GM18499 (cell line): ENCODE results near the gene RAB10.

Experiments used
- ATAC-seq: cut with Tn5 transposase; IDR thresholded peaks from one replicate; pipeline ENCODE4 v1.9.1; 2021; ENCODE audit warnings: moderate number of reproducible peaks; ENCODE audit not compliant: insufficient read depth, unreplicated experiment

The RAB10 gene

DNA sequence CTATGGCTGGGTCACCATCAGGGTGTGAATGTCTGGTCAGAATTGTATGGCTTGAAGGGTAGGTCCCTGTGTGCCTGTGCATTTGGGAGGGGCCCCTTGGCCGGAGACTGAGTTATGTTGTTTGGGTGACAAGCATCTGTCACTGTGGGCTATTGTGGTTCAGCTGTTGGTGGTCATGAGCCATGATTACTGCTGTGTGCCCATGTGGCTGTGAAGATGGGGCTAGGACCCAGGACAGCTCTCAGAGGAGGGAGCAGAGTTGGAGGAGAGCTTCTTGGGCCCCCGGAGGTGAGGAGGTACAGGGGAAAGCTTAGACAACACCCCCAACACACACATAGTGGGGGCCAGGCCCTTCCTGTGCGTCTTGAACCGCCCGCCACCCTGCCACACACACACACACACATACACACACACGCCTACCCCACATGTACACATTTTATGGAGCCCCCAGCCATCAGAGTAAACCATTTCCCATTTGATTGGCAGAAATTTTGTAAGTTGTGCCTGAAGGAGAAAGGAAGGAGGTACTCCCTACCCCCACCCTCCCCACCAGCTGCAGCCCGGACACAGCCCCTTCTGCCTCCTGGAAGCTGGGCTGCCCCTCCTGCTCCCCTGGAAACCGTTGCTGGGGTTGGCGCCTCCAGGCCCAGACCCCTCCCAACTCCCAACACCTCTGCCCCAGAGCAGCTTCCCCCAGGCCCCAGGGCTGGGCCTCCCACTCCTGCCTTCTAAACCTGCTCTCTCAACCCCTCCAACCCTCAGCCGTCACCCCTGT, 141.0 kb downstream of the RAB10 start:
- no peak for ATAC-seq

DNA sequence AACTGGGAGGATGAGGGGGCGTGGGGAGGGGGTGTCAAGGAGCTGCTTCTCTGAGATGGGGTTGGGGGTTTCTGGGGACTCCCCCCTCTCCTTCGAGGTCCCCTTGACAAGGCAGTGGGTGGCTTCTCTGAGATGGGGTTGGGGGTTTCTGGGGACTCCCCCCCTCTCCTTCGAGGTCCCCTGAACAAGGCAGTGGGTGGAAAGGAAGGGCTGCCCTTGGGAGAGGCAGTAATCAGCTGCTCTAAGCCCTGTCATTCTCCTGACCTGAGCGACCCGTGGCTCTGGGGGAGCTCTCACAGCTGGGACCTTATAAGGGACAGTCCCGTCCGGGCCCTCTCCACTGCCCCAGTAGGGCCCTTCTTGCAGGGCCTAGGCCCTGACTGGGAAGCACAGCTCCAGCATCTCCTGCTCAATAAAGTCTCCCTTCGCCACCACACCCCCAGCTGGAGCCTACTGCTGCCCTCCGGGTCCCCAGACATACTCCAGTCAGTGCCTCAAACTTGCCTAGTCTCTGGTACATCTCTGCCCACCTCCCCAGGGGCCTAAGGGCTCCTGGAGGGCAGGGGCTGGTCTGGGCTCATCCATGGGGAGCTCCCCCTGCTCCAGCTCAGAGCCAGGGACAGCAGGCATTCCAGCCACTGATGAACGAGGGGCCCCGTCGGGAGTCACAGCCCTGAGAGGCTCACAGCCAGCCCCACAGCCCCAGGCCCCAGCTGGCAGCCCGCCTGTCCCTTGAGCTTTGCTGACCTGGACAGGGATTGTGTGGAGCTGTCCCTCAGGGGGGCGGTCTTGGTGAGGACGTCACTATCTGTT, 141.8 kb downstream of the RAB10 start:
- ATAC-seq = no peak

DNA sequence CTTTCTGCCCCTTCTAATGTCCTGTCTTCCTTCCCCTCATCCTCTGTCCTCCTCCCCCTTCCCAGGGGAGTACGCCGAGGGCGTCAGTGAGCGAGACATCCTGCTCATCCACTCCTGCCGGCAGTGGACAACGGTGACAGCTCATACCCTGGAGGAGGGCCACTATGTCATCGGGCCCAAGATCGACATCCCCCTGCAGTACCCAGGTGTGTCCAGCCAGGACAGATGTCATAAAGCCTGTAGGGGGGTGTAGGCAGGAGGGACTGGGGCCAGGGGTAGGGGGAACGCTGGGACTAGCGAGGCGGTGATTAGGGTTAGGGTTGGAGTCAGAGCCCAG, 142.4 kb downstream of the RAB10 start:
- no peak for ATAC-seq

DNA sequence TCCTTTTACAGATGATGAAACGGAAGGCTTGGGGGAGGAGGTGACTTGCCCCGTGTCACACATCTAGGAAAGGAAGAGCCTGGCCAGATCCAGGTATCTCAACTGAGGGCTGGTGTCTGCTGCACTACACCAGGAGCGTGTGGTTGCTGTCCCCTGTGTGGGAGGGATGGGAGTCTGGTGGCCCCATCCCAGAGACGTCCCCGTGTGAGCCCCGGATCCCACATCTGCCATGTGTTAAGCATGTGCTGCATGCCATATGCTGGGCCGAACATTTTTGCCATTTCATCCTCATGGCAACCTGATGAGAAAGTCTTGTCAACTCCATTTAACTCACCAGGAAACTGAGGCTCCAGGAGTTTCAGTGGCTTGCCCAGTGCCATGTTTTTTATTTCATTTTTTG, 143.2 kb downstream of the RAB10 start:
- no peak for ATAC-seq

DNA sequence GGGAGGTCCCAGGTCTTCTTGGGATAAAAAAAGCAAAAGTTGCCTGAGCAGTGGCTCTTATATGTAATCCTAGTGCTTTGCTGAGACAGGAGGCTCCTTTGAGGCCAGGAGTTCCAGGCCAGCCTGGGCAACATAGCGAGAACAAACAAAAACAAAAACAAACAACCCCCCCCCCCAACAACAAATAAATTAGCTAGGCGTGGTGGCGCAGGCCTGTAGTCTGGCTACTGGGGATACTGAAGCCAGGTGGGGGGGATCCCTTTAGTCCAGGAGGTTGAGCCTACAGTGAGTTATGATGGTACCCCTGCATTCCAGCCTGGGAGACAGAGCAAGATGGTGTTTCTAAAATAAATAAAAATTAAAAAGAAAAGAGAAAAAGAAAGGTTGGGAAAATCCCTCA, 144.4 kb downstream of the RAB10 start:
- ATAC-seq = no peak

DNA sequence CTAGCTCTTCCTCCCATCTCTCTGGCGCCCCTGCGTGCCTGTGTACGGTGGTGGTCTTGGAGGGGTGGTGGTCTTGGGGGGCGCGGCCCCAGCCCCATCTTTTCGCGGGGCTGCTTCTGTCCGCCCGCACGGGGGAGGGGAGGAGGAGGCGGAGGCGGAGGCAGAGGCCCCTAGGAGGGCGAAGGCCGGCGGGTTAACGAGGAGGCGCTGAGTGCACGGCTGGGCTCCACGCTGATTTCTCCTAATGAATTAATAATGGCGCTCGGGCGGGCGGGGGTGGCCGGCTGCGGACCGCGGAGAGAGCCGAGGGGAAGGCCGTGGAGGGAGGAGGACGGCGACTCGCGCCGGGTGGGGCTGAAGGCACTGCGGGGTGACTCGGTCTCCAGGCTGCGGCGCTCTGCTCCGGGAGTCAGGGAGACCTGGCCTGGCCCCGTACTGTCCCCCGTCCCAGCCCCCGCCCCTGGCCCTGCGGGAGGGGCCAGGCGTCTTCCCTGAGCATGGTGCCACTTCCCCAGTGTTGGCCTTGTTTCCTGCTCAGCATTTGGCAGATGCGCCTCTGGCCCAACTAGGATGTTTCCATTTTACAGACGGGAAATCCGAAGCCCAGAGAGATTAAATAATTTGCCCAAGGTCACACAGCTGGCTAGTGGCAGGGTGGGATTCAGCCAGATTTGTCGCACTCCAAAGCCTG, 145.0 kb downstream of the RAB10 start:
- no peak for ATAC-seq

DNA sequence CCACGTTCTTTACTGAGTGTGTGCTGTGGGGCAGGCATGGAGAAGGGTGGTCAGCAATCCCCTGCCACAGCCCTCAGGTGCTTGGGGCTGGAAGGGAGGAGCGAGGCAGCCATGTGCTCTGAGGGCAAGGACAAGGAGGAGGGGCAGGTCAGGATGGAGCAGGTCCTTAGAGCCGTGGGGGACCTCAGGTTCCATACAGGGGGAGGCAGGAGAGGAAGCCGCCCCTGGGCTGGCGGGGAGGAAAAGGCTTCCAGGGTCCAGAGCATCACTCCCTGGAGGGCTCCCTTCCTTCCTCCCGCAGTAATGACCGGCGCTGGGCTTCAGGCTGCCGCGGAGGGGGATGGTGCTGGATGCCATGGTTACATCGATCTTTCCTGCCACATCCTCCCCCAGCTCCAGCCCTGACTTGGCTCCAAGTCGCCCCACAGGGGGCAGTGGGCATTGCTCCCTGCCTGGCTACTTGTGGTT, 145.6 kb downstream of the RAB10 start:
- ATAC-seq = no peak

DNA sequence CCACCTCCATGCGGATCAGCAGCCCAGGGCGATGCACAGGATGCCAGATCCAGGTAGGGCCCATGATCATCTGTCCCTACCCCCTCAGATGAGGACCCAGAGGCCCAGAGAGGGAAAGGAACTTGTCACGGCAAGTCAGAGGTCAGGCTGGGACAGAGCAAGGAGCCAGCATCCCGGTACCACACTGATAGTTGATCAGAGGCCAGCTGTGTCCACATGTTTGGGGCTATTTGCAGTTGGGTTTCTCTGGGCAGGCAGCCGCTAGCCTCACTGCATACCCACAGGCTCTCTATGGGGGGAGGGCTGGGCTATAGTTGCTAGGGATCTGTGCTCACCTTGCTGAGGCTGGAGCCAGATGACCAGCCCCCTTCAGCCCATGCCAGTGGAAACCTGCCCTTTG, 148.6 kb downstream of the RAB10 start:
- no peak for ATAC-seq

DNA sequence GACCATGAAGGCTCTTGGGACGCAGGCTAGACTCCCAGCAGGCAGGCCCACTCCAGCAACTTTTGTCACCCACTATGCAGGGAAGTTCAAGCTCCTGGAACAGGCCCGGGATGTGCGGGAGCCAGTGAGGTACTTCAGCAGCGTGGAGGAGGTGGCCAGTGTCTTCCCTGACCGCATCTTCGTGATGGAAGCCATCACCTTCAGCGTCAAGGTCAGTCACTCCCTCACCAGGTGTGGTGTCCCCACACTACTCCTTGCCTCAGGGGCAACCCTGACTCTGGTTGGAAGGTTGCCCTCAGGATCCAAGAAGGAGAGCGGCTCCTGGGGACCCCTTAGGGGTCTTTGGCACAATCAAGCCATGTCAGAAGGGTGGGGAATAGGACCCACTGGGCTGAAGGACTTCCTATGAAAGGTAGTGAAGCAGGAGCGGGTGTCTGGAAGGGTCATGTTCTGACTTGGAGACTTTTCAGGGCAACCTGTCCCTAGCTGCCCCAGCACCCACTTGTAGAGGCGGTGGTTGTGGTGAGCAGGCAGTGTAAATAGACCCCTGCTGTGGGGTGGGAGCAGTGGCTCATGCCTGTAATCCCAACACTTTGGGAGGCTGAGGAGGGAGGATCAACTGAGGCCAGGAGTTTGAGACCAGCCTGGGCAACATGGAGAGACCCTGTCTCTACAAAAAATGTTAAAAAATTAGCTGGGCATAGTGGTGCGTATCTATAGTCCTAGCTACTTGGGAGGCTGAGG, 149.2 kb downstream of the RAB10 start:
- no peak for ATAC-seq

DNA sequence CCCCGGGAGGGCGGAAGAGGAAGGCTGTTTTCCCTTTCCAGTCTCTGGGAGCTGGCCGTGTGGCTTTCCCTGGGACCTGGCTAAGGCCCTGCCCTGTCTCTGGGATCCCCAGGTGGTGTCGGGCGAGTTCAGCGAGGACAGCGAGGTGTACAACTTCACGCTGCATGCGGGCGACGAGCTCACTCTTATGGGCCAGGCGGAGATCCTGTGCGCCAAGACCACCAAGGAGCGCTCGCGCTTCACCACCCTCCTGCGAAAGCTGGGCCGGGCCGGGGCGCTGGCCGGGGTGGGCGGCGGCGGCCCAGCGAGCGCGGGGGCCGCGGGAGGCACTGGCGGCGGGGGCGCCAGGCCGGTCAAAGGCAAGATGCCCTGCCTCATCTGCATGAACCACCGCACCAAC, 150.2 kb downstream of the RAB10 start:
- no peak for ATAC-seq

DNA sequence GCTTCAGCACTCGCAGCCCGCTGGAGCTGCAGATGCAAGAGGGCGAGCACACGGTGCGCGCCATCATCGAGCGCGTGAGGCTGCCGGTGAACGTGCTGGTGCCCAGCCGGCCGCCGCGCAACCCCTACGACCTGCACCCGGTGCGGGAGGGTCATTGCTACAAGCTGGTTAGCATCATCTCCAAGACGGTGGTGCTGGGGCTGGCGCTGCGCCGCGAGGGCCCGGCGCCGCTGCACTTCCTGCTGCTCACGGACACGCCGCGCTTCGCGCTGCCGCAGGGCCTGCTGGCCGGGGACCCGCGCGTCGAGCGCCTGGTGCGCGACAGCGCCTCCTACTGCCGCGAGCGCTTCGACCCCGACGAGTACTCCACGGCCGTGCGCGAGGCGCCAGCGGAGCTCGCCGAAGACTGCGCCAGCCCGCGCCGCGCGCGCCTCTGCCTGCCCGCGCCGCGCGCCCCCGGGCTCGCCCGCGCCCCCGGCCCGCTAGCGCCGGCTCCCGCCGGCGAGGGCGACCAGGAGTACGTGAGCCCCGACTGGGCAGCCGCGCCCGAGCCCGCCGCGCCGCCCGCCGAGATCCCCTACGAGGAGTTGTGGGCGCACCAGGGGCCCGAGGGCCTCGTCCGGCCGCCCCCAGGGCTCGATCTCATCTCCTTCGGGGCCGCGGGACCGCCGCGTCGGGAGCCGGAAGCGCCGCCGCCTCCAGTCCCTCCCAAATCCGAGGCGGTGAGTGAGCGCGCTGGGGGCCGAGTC, 150.8 kb downstream of the RAB10 start:
- no peak for ATAC-seq

DNA sequence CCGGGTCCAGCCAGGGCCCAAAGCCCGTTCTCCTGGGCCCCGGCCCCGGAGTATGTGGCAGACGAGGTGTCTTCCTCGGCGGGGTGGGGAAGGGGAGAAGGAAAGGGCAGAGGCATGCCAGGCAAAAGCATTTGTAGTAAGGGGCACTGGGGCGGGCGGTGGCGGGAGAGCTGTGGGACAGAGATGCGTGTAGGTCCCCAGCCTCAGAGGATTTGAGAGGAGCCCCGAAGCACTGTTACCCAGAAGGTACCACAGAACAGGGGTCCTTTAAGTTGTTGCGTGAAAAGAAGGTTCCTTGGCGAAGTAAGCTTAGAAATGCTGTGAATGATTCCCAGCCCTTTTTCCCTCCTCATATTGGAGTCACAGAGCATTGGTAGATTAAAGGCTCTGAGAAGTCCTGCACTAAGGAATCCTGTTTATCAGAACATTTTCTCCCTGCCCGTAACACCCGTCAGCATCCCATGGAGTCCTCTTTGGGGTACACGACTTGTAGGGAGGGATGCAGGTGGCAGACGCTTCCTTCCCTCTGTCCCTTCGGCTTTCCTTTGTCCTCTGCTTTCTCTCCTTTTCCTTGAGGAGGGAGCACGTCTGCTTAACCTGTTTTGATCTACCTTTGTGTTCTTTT, 151.5 kb downstream of the RAB10 start:
- no peak for ATAC-seq

DNA sequence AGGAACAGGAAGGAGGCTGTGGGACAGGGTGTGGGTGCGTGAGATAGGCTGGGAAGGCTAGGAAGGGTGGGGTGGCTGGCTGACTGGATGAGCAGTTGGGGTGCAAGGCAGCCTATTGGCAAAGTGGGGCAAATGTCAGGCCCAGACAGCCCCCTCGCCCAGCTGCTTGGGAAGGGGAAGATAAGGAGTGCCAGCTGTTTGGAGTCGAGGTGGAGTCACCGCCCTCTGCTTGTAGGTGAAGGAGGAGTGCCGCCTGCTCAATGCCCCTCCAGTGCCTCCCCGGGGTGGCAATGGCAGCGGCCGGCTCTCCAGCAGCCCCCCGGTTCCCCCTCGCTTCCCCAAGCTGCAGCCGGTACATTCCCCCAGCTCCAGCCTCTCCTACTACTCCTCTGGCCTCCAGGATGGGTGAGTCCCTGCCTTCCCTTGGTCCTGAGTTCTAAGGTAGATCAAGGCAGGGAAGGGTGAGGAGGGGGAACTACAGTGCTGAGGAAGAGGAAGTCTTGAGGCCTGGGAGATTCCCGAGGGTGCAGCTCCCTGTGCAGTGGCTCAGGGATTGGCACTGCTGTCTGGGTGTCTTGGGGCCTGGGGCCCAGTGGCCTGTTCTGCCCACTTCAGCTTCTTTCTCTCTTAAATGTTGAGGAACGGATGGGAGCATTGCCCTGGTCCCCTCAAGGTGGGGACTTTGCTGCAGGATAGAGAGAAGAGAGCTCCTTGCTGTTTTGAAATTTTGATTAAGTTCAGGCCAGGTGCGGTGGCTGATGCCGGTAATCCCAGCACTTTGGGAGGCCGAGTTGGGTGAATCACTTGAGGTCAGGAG, 152.3 kb downstream of the RAB10 start:
- ATAC-seq = no peak
